Measurements from ENCODE around the gene SH2D6.
"Not testable (repeated sequence)": the region's sequence is repeated elsewhere in the genome, so short reads cannot be mapped to it uniquely, and the experiment has no call there.

SH2D6 gene

GRCh38 chr2:85437488-85438200 lies 19.1 kb downstream of the SH2D6 start:
- peaks cover 7% of the 10 kb centered on the region for H3K27me3 Mint-ChIP-seq (ENCODE audit: low read depth, poor library complexity)
- H3K9me3 Mint-ChIP-seq = no peaks in the 10 kb centered on the region
- peak; percentile 70 for DNase-seq
- TF ChIP-seq, protein P1, sequence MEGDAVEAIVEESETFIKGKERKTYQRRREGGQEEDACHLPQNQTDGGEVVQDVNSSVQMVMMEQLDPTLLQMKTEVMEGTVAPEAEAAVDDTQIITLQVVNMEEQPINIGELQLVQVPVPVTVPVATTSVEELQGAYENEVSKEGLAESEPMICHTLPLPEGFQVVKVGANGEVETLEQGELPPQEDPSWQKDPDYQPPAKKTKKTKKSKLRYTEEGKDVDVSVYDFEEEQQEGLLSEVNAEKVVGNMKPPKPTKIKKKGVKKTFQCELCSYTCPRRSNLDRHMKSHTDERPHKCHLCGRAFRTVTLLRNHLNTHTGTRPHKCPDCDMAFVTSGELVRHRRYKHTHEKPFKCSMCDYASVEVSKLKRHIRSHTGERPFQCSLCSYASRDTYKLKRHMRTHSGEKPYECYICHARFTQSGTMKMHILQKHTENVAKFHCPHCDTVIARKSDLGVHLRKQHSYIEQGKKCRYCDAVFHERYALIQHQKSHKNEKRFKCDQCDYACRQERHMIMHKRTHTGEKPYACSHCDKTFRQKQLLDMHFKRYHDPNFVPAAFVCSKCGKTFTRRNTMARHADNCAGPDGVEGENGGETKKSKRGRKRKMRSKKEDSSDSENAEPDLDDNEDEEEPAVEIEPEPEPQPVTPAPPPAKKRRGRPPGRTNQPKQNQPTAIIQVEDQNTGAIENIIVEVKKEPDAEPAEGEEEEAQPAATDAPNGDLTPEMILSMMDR (IDR thresholded peaks at IDR 0.05) = no peak
- peak overlapping the region; percentile 78 for H3K4me3 Mint-ChIP-seq
- peaks cover 59% of the 10 kb centered on the region for H3K4me1 Mint-ChIP-seq
- peak overlapping the region; percentile 93 for H3K27ac Mint-ChIP-seq
- H3K36me3 Mint-ChIP-seq (ENCODE audit: low read depth) = no peaks in the 10 kb centered on the region

DNA sequence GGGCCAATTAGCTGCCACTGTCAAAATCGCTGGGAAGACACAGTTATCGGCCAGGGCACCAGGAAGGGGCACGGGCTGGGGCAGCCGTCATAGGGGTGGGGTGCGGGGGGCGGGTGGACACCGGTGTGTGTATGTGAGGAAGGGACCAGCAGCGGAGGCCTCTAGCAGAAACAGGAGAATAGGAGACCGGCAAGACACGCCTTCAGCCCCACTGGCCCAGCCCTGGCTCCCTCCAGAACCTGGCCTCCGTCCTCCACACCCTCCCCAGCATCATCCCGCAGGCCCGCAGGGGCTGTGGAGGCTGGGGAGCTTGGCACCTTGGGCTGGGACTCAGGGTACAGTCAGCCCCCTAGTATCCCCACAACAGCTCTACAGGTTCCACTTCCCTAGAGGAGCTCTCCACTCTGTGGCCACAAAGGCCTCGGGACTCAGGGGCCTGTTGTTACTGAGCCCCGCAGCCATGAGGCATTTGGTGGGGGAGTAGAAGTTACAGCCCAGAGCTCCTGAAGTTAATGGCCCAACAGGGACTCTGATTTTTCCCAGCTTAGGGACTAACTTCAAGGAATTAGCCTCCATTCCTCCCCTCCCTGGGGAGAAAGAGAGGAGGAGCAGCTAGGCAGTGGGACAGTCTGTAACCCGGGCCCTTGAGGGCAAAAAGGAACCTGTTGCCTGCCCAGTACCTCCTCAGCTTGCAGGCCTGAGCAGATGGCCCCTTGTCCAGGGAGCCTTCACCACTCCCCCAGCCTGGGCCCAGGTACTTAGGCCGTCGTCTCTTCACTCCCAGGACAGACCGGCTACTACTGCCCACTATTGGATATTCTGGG lies 19.9 kb downstream of the SH2D6 start:
- TF ChIP-seq, protein P1 (IDR thresholded peaks at IDR 0.05) = no peak
- Mint-ChIP-seq H3K27ac (peak overlapping the region; percentile 88), H3K36me3 (ENCODE audit: low read depth) (no peaks in the 10 kb centered on the region), H3K4me3 (peak overlapping the region; percentile 72), H3K4me1 (peaks cover 51% of the 10 kb centered on the region), H3K27me3 (ENCODE audit: low read depth, poor library complexity) (peaks cover 7% of the 10 kb centered on the region), H3K9me3 (no peaks in the 10 kb centered on the region)
- no peak for DNase-seq

DNA sequence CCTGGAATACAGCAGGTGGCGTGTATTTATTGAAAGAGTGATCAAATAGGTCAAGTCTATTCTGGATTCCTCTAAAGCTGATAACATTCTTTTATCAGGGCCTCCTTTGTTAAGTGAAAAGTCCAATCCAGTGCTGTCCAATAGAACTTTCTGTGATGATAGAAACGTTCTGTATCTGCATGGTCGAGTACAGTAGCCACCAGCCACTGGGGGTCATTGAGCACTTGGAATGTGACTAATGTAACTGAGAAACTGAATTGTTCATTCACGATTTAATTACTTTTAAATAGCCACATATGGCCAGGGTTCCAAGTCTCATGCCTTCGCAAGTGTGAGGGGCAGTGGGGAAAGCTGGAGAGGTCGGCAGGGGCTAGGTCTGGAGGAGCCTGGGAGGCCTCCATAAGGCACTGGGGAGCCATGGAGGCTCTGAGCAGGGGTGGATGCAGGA lies 20.5 kb downstream of the SH2D6 start:
- H3K4me3 Mint-ChIP-seq = no peak overlapping the region
- peaks cover 45% of the 10 kb centered on the region for H3K4me1 Mint-ChIP-seq
- DNase-seq = no peak
- H3K9me3 Mint-ChIP-seq = no peaks in the 10 kb centered on the region
- peaks cover 7% of the 10 kb centered on the region for H3K27me3 Mint-ChIP-seq (ENCODE audit: low read depth, poor library complexity)
- TF ChIP-seq, protein P1 (IDR thresholded peaks at IDR 0.05) = no peak
- H3K27ac Mint-ChIP-seq = peak overlapping the region; percentile 88
- no peaks in the 10 kb centered on the region for H3K36me3 Mint-ChIP-seq (ENCODE audit: low read depth)

DNA sequence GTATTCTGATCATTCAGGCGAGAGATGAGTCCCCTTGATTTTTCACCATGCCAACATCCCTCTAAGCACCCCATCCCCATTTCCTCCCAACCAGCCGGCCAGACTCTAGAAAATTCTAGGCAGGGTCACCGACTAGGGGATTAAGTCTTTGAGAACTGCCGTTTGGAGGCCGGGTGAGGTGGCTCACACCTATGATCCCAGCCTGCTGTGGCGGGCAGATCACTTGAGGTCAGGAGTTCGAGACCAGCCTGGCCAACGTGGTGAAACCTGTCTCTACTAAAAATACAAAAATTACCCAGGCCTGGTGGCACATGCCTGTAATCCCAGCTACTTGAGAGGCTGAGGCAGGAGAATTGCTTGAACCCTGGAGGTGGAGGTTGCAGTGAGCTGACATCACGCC lies 21.1 kb downstream of the SH2D6 start:
- H3K27ac Mint-ChIP-seq; H3K27me3 Mint-ChIP-seq (ENCODE audit: low read depth, poor library complexity); H3K4me3 Mint-ChIP-seq; H3K9me3 Mint-ChIP-seq; DNase-seq; H3K36me3 Mint-ChIP-seq (ENCODE audit: low read depth): not testable (repeated sequence)
- peaks cover 47% of the 10 kb centered on the region for H3K4me1 Mint-ChIP-seq

DNA sequence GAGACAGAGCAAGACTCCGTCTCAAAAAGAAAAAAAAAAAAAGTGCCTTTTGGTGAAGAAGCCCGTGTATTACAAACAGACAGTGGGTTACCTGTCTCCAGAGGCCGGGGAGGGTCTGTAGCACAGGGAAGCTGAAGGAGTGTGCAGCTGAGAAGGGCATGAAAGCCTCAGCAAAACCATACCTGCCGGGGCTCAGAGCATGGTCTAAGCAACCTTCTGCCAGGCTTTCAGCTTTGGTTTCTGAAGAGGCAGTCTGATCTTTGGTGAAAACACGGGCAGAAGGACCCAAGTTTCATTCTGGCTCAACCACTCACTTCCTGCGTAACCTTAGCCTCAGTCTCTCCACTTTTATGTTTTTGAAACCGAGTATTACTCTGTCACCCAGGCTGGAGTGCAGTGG lies 21.5 kb downstream of the SH2D6 start:
- Mint-ChIP-seq H3K27me3 (ENCODE audit: low read depth, poor library complexity) (peaks cover 7% of the 10 kb centered on the region), H3K27ac (no peak overlapping the region)
- TF ChIP-seq, protein P1 (IDR thresholded peaks at IDR 0.05) = no peak

GRCh38 chr2:85440729-85441128 lies 22.2 kb downstream of the SH2D6 start:
- Mint-ChIP-seq H3K4me3 (no peak overlapping the region), H3K27me3 (ENCODE audit: low read depth, poor library complexity) (peaks cover 7% of the 10 kb centered on the region), H3K9me3 (no peaks in the 10 kb centered on the region), H3K36me3 (ENCODE audit: low read depth) (no peaks in the 10 kb centered on the region), H3K4me1 (peaks cover 42% of the 10 kb centered on the region), H3K27ac (no peak overlapping the region)
- no peak for DNase-seq
- TF ChIP-seq, protein P1 (IDR thresholded peaks at IDR 0.05) = no peak

More for the DNA sequence above, 21.5 kb downstream of the SH2D6 start:
- Mint-ChIP-seq H3K9me3 (no peaks in the 10 kb centered on the region), H3K4me1 (peaks cover 50% of the 10 kb centered on the region), H3K4me3 (no peak overlapping the region), H3K36me3 (ENCODE audit: low read depth) (no peaks in the 10 kb centered on the region)
- no peak for DNase-seq
